Measurements from ENCODE around the gene HDHD3.

HDHD3 gene

GRCh38 chr9:113398796-113399195 lies 22.0 kb upstream of the HDHD3 start:
- DNase-seq (ENCODE audit: low read depth), result no peak
- TF ChIP-seq CTCF (conservative IDR thresholded peaks at IDR 0.05; ENCODE audit: low read length), result no peak
- no peak overlapping the region for H3K4me3 ChIP-seq (ENCODE audit: low read length)

- H3K4me3 ChIP-seq (ENCODE audit: low read length), result no peak overlapping the region
- no peak for TF ChIP-seq CTCF (conservative IDR thresholded peaks at IDR 0.05; ENCODE audit: low read length)
- no peak for DNase-seq (ENCODE audit: low read depth)
Measured at GRCh38 chr9:113397203-113397631, 20.4 kb upstream of the HDHD3 start.

- TF ChIP-seq CTCF (conservative IDR thresholded peaks at IDR 0.05; ENCODE audit: low read length), result no peak
- DNase-seq (ENCODE audit: low read depth), result no peak
- H3K4me3 ChIP-seq (ENCODE audit: low read length), result no peak overlapping the region
Measured at GRCh38 chr9:113395000-113395861, 18.4 kb upstream of the HDHD3 start.

GRCh38 chr9:113393281-113393680 lies 16.5 kb upstream of the HDHD3 start:
- no peak for DNase-seq (ENCODE audit: low read depth)
- TF ChIP-seq CTCF (conservative IDR thresholded peaks at IDR 0.05; ENCODE audit: low read length), result no peak
- H3K4me3 ChIP-seq (ENCODE audit: low read length), result no peak overlapping the region

GRCh38 chr9:113391917-113392316 lies 15.1 kb upstream of the HDHD3 start:
- TF ChIP-seq CTCF (conservative IDR thresholded peaks at IDR 0.05; ENCODE audit: low read length), result no peak
- H3K4me3 ChIP-seq (ENCODE audit: low read length), result no peak overlapping the region
- DNase-seq (ENCODE audit: low read depth), result no peak

- no peak for TF ChIP-seq CTCF (conservative IDR thresholded peaks at IDR 0.05; ENCODE audit: low read length)
Measured at GRCh38 chr9:113390192-113390960, 13.6 kb upstream of the HDHD3 start.

More at GRCh38 chr9:113390192-113390960, 13.6 kb upstream of the HDHD3 start:
- H3K4me3 ChIP-seq (ENCODE audit: low read length), result no peak overlapping the region
- DNase-seq (ENCODE audit: low read depth), result no peak

Data from AG10803 (cell line).